Erythroblast (primary cell): Measurements from ENCODE around the gene ZNF559.

ENCODE experiments used
- GATA1 ChIP-seq: IDR thresholded peaks from 2 replicates; pipeline ENCODE4 v1.6.1; 2011; ENCODE audit warnings: low read depth, mild to moderate bottlenecking, control low read depth, low read length, moderate library complexity
- POLR2A ChIP-seq: IDR thresholded peaks from 2 replicates; pipeline ENCODE4 v1.6.1; 2011; ENCODE audit warnings: mild to moderate bottlenecking, low read length

DNA sequence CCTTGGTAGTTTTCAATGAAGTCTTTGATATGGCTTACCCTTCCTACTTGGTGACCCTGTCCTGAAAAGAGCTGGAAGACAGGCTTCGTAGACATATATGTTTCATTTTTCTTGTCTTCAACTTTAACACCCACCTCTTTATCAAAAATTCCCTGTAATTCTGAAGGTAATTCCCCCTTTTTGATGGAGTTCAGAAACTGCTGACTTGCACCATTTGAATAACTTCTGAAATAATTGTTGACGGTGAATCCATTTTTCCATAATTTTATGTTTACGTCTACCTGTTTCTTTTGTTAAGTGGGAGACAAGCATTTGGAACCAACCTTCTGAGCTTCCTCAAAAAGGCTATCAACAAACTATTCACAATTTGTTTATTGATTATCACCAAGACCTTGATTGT is 24.3 kb downstream of the ZNF559 start:
- TF ChIP-seq POLR2A (no peak), GATA1 (no peak)
